Duodenal mucosa (tissue), 2 donors: Measurements from ENCODE around the gene PAPSS2.

Experiments
- H3K27ac ChIP-seq: one replicate; pipeline ENCODE4 v1.7.0; 2013; ENCODE audit warnings: low read depth, low read length
- H3K27me3 ChIP-seq, 2 donors: one replicate each; pipeline ENCODE4 v1.7.0; 2013; ENCODE audit warnings: low read length in 2 of 2, control low read depth in 1 of 2; ENCODE audit not compliant: insufficient read depth in 2 of 2, control insufficient read depth in 1 of 2
- H3K36me3 ChIP-seq, 2 donors: one replicate each; pipeline ENCODE4 v1.7.0; 2013; ENCODE audit warnings: low read length in 2 of 2, control low read depth in 1 of 2; ENCODE audit not compliant: insufficient read depth in 2 of 2, control insufficient read depth in 1 of 2
- H3K4me1 ChIP-seq, 2 donors: one replicate each; pipeline ENCODE4 v1.7.0; 2013; ENCODE audit warnings: low read length in 2 of 2, control low read depth in 1 of 2; ENCODE audit not compliant: insufficient read depth in 2 of 2, control insufficient read depth in 1 of 2
- H3K4me3 ChIP-seq, 2 donors: one replicate each; pipeline ENCODE4 v1.7.0; 2013; ENCODE audit warnings: low read length in 2 of 2, low read depth in 1 of 2
- H3K9ac ChIP-seq, 2 donors: one replicate each; pipeline ENCODE4 v1.7.0; 2013; ENCODE audit warnings: low read length in 2 of 2, low read depth in 1 of 2
- H3K9me3 ChIP-seq, 2 donors: one replicate each; pipeline ENCODE4 v1.7.0; 2013; ENCODE audit warnings: low read length in 2 of 2, control low read depth in 1 of 2; ENCODE audit not compliant: control insufficient read depth in 1 of 2

Gene PAPSS2

DNA sequence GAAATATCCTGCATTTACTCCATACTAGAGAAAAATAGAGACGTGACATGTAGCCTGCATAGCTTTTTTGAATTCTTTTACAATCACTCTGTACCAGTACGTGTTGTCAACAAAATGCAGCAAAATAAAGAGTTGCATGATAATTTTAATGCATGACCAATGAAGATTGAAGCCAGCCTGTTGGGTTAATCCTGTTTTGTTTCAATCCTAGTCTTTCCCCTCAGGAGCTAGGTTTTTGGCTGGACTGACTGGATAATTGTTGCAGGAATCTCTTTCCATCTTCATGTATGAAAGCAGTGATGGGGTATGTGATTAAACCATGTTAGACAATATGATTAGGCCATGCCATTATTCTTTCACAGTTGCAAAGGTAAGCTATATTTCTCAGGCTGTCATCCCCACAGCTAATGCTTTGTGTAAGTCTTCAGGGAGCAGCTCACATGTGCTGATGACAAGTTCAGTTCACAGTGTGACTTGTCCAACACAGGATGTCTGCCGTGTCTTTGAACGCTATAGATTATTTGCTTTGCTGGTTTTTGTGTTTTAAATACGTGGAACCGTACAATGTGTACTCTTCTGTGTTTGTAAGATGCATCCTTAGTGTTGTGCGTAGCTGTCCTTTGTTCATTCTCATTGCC is 24.4 kb downstream of the PAPSS2 start:
- H3K36me3 ChIP-seq, result no peaks in the 10 kb centered on the region
- no peaks in the 10 kb centered on the region for H3K9me3 ChIP-seq
- H3K27ac ChIP-seq, result no peak overlapping the region
- peaks cover 7 to 17% of the 10 kb centered on the region in 2 donors for H3K4me1 ChIP-seq
- no peaks in the 10 kb centered on the region for H3K27me3 ChIP-seq
- H3K4me3 ChIP-seq, result no peak overlapping the region
- H3K9ac ChIP-seq, result no peak overlapping the region

DNA sequence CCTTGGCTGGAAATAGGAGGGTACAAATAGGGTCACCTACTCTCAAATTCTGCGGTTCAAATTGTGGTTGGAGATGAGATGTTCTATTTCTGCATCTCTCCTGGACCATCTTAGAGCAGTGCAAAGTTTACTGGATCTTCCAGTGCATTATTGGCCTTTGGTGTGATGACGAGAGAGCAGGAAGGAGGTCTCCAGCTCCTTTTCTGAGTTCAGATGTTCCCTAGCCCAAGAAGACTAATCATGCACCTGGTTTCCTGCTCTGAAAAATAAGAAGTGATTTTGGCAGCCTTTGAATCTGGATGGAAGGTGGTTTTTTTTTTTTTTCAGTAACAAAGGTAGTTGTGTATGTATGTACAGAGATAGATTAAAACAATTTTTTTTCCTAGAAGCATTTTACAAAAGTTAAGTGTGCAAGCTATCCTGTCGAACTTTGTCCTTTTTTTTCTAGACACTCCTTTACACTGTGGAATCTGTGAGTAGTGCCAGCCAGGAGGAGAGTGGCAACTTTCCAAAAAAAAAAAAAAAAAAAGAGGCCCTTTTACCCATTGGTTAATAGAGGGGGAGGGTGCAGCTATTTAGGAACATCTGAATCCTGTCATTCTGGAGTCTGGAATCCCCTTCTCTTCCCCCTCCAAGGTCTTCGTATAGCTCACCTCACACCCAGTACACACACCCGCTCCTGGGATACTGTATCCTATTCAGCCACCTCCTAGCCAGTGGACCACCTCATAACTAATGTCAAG is 26.3 kb downstream of the PAPSS2 start:
- H3K27ac ChIP-seq, result no peak overlapping the region

DNA sequence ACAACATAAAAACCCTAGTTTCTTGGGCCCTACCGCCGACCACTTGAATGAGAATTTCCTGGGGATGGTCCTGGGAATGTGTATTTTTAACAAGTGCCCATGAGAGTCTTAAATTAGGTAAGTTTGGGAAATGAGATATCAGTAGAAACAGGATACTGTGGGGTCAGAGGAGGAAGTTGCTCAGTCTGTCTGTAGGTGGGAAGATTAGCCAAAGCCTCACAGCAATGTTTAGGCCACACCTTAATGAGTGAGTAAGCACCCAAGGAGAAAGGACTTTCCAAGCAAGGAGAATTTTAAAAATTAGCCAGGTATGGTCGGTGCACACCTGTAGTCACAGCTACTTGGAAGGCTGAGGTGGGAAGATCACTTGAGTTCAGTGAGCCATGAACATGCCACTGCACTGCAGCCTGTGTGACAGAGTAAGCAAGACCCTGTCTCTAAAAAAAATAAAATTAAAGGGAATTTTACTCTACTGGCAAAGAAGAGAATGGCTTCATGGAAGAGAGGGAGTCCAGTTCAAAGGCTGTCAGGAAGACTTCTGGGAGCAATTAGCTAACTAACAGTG is 31.9 kb downstream of the PAPSS2 start:
- Histone ChIP-seq H3K9me3 (no peaks in the 10 kb centered on the region), H3K4me1 (peaks cover 0 to 30% of the 10 kb centered on the region in 2 donors), H3K27ac (no peak overlapping the region), H3K27me3 (no peaks in the 10 kb centered on the region), H3K36me3 (no peaks in the 10 kb centered on the region), H3K9ac (no peak overlapping the region), H3K4me3 (no peak overlapping the region)

More for the DNA sequence above, 26.3 kb downstream of the PAPSS2 start:
- no peak overlapping the region for H3K4me3 ChIP-seq
- H3K27me3 ChIP-seq, result no peaks in the 10 kb centered on the region
- peaks cover 7 to 19% of the 10 kb centered on the region in 2 donors for H3K4me1 ChIP-seq
- no peaks in the 10 kb centered on the region for H3K9me3 ChIP-seq
- no peak overlapping the region for H3K9ac ChIP-seq
- no peaks in the 10 kb centered on the region for H3K36me3 ChIP-seq

DNA sequence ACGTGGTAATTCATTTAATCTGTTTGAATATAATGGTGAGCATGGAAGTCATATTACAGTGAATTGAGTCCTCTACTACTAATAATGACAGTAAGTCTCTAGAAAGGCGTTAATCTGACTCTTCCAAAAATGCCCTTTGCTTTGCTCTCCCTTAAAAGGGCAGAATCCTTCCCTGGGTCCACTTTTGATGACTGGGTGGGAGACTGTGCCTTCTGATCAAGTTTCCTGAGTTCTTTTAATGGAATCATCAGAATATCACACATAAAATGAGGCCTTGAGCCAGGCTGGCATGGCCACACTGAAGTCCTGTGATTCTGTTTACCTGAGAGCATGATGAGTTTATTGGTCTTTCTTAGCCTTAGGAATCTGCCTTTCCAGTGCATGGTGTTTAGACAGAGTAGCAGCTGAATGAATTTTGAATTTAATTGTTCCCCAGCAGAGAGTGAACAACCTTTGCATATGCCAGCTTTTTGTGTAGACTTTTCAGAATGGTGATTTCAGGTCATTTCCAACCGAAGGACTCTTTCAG is 33.3 kb downstream of the PAPSS2 start:
- no peak overlapping the region for H3K9ac ChIP-seq
- H3K9me3 ChIP-seq, result no peaks in the 10 kb centered on the region
- H3K4me3 ChIP-seq, result no peak overlapping the region
- H3K27me3 ChIP-seq, result no peaks in the 10 kb centered on the region
- no peak overlapping the region for H3K27ac ChIP-seq
- peaks cover 7 to 35% of the 10 kb centered on the region in 2 donors for H3K4me1 ChIP-seq
- H3K36me3 ChIP-seq, result no peaks in the 10 kb centered on the region

DNA sequence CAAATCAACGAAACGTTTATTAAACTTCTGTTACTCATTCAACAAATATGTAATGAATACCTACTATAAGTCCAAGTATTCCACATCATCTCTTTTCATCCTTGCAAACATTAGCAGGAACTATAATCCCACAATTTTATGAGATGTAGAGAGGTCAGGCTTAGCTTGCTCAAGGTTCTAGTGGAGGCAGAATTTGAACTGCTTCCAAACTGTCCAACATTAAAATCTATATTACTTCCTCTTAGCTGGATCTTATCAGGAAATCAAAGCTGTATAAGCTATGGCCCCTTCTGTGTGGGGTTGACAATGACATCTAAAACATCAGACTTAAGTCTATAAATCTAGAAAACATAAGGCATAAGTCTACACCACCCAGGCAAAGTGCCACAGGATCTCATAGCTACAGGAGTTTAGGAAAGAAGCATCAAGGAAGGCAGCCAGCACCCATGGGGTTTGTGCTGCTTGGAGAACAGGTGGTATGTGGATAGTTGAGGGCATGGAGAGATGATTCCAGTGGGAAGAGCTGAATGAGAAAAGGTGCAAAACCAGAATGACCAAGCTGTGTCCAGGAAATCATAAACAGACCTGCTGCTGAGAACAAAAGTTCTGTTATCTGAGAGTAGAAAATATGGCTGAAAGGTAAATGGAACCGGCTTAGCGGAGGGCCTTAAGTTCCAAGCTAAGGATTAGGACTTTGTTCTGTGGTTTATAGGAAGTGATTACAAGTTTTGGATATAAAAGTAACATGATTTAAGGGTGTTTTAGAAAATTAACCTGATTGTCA is 34.5 kb downstream of the PAPSS2 start:
- H3K36me3 ChIP-seq, result no peaks in the 10 kb centered on the region
- H3K4me3 ChIP-seq, result no peak overlapping the region
- H3K27me3 ChIP-seq, result no peaks in the 10 kb centered on the region
- H3K9me3 ChIP-seq, result no peaks in the 10 kb centered on the region
- no peak overlapping the region for H3K9ac ChIP-seq
- H3K27ac ChIP-seq, result no peak overlapping the region
- peaks cover 7 to 35% of the 10 kb centered on the region in 2 donors for H3K4me1 ChIP-seq

DNA sequence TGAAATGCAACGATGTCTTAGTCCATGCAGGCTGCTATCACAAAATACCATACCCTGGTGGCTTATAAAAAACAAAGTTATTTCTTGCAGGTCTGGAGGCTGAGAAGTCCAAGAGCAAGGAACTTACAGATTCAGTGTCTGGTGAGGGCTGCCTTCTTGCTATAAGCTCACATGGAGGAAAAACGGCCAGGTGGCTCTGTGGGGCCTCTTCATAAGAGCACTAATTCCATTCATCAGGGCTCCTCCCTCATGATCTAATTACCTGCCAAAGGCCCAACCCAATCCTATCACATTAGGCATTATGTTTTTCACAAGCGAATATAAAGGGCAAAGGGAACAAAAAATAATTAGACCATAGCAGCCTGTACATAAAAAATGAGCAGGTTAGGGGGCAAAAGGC is 35.4 kb downstream of the PAPSS2 start:
- H3K4me3 ChIP-seq, result no peak overlapping the region
- no peaks in the 10 kb centered on the region for H3K36me3 ChIP-seq
- H3K27ac ChIP-seq, result no peak overlapping the region
- H3K27me3 ChIP-seq, result no peaks in the 10 kb centered on the region
- peaks cover 7 to 35% of the 10 kb centered on the region in 2 donors for H3K4me1 ChIP-seq
- no peaks in the 10 kb centered on the region for H3K9me3 ChIP-seq
- H3K9ac ChIP-seq, result no peak overlapping the region

DNA sequence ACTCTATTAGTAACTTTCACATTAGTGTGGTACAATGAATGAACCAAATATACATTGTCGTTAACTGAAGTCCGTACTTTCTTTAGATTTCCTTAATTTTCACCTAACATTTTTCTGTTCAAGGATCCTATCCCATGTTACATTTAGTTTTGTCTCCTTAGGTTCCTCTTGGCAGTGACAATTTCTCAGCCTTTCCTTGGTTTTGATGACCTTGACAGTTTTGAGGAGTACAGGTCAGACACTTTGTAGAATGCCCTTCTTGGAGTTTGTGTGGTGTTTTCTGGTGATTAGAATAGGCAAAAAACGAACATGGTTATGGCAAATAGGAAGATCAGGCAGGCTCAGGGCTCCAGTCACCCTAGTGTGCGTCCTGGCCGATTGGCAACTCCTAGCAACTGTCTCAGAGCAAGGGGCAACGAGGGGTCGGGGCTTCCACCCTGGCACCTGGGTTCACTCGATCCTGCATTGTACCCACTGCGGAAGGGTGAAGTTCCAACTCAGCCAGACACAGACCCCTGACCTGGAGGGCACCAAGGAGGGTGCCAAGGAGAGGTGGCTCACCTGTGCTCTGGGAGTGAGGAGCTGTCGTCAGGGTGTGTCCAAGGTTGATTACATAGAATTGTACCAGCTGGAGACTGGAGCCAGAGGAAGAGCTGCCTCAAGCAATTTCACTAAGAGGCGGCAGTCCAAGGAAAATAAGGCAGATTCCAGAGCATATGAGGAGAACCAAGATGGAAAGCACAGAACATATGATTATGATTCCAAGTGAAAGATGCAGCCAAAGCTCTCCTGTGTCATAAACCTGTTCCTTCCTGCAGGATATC is 37.5 kb downstream of the PAPSS2 start:
- Histone ChIP-seq H3K9ac (no peak overlapping the region), H3K4me1 (peaks cover 8 to 30% of the 10 kb centered on the region in 2 donors), H3K36me3 (no peaks in the 10 kb centered on the region), H3K27me3 (no peaks in the 10 kb centered on the region), H3K9me3 (no peaks in the 10 kb centered on the region), H3K27ac (no peak overlapping the region), H3K4me3 (no peak overlapping the region)

DNA sequence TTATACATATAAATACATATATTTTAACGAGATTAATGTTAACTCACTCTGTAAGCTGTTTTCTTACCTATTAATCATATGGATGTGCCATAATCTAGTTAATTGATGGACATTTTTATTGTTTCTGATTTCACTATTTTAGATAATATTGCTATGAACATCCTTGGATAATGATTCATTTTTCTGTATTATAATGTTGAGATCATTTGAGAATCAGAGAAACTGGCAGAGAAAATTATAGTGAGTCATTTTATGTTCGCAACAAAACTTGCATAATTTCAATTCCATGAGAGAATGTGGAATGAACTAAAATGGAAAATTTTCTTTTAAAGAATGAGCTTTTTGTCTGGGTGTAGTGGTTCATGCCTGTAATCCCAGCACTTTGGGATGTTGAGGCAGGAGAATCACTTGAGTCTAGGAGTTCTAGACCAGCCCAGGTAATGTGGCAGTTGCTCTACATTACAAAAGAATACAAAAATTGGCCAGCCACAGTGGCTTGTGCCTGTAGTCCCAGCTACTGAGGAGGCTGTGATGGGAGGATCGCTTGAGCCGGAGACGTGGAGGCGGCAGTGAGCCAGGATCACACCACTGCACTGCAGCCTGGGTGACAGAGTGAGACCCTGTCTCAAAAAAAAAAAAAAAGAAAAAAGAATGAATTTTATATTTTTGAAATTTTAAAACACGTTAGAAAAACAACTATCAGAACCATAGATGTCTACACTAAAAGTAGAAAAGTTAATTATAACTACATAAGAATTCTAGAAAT is 40.5 kb downstream of the PAPSS2 start:
- H3K9me3 ChIP-seq, result no peaks in the 10 kb centered on the region
- H3K4me1 ChIP-seq, result peaks cover 18 to 22% of the 10 kb centered on the region in 2 donors
- no peak overlapping the region for H3K27ac ChIP-seq
- no peak overlapping the region for H3K4me3 ChIP-seq
- H3K36me3 ChIP-seq, result no peaks in the 10 kb centered on the region
- no peak overlapping the region for H3K9ac ChIP-seq
- no peaks in the 10 kb centered on the region for H3K27me3 ChIP-seq
